K562 (cell line): Measurements from ENCODE around the gene SLFN14. TPM values are rescaled to one million over a fixed set of nuclear protein-coding genes. Genes with fewer than 3 reads are reported as not detected.

Experiments
- ATAC-seq: fragments of 200-7000 bp; cut with Tn5 transposase; 3 replicates; pipeline ENCODE4 v1.9.1; 2020; ENCODE audit warnings: moderate library complexity
- BruUV-seq: library from RNA; stranded (reverse); fragments of 400-500 nt; replicated peaks from 2 replicates; lab custom pipeline; 2021; lab: Mats Ljungman, UMichigan
- CTCF ChIA-PET: fragments of 300-600 bp; formaldehyde crosslinking; extraction: SDS; loops from one replicate; lab custom pipeline; 2021; ENCODE audit warnings: low intra/inter-chr PET ratio; lab: Yijun Ruan, JAX
- POLR2A ChIA-PET: fragments of 300-600, 350-650 bp; sonication (Branson Sonifier 250); formaldehyde crosslinking; extraction: SDS; loops from one replicate; lab custom pipeline; 2021; ENCODE audit warnings: antibody characterized with exemption, inconsistent platforms; lab: Yijun Ruan, JAX
- DNase-seq, 4 experiments: peaks; one replicate each; pipeline versions ENCODE4 v3.0.0 to v3.0.0-alpha.2; 2011 to 2018; ENCODE audit warnings: low spot score in 3 of 4, mixed read lengths in 3 of 4; ENCODE audit errors: extremely low read depth in 1 of 4
- FAIRE-seq: peaks from 2 replicates; lab custom pipeline; 2011; peaks lifted over from hg19 to GRCh38; lab: Jason Lieb, UNC
- H2AFZ ChIP-seq: 2 replicates; pipeline ENCODE4 v1.6.0; 2011; ENCODE audit warnings: low read depth, low read length, control low read depth, inconsistent platforms
- H3K27ac ChIP-seq: fragments of 200-600 bp; 3 replicates; pipeline ENCODE4 v1.8.0; 2011; ENCODE audit warnings: low read depth, mild to moderate bottlenecking, control low read depth, inconsistent platforms, low read length, moderate library complexity, mixed read lengths; ENCODE audit errors: extremely low read depth
- H3K27me3 ChIP-seq, 2 experiments: fragments of 300-600 bp in 1 of 2; 2 replicates in 1 of 2; 3 replicates in 1 of 2; pipeline versions ENCODE4 v1.6.0 to v1.8.0; 2011; ENCODE audit warnings: inconsistent platforms in 2 of 2, low read length in 2 of 2, mild to moderate bottlenecking in 1 of 2, mixed read lengths in 1 of 2, moderate library complexity in 1 of 2; ENCODE audit not compliant: control insufficient read depth in 2 of 2, insufficient read depth in 2 of 2
- H3K36me3 ChIP-seq: fragments of 300-600 bp; 3 replicates; pipeline ENCODE4 v1.8.0; 2011; ENCODE audit warnings: mild to moderate bottlenecking, low read length, inconsistent platforms; ENCODE audit not compliant: control insufficient read depth, insufficient read depth
- H3K4me1 ChIP-seq, 2 experiments: fragments of 200-600 bp in 1 of 2; replicated peaks in 1 of 2; 2 replicates in 1 of 2; 3 replicates in 1 of 2; pipeline versions ENCODE4 v1.5.1 to v1.8.0; 2011; ENCODE audit warnings: inconsistent platforms in 2 of 2, low read length in 2 of 2, mild to moderate bottlenecking in 1 of 2, mixed read lengths in 1 of 2, moderate library complexity in 1 of 2; ENCODE audit not compliant: control insufficient read depth in 2 of 2, insufficient read depth in 2 of 2
- H3K4me2 ChIP-seq: 2 replicates; pipeline ENCODE4 v1.6.1; 2011; ENCODE audit warnings: low read length, control low read depth, inconsistent platforms, mixed read lengths; ENCODE audit not compliant: insufficient read depth
- H3K4me3 ChIP-seq: fragments of 200-600 bp; sonication (generic), shearing (Covaris generic); 2 replicates; pipeline ENCODE4 v1.5.1; 2016; ENCODE audit warnings: control low read depth, inconsistent platforms
- H3K79me2 ChIP-seq: fragments of 200-600 bp; 3 replicates; pipeline ENCODE4 v1.8.0; 2011; ENCODE audit warnings: low read length, inconsistent platforms; ENCODE audit not compliant: control insufficient read depth, insufficient read depth
- H3K9ac ChIP-seq, 2 experiments: 2 replicates each; pipeline versions ENCODE4 v1.6.0 to v1.6.1; 2011; ENCODE audit warnings: low read depth in 2 of 2, low read length in 2 of 2, control low read depth in 1 of 2, inconsistent platforms in 1 of 2, mild to moderate bottlenecking in 1 of 2, mixed read lengths in 1 of 2; ENCODE audit not compliant: insufficient read depth in 1 of 2
- H3K9me1 ChIP-seq: one replicate; pipeline ENCODE4 v1.6.0; 2011; ENCODE audit warnings: inconsistent platforms, mild to moderate bottlenecking, low read length, moderate library complexity; ENCODE audit not compliant: control insufficient read depth, insufficient read depth
- H3K9me3 ChIP-seq: replicated peaks from 2 replicates; pipeline ENCODE4 v1.5.1; 2011; ENCODE audit warnings: low read depth, low read length, inconsistent platforms; ENCODE audit not compliant: control insufficient read depth, insufficient read depth
- H4K20me1 ChIP-seq: replicated peaks from 2 replicates; pipeline ENCODE4 v1.6.1; 2011; ENCODE audit warnings: low read length, inconsistent platforms, mixed read lengths; ENCODE audit not compliant: control insufficient read depth, insufficient read depth
- ARNT ChIP-seq, 2 experiments: fragments of 450-650 bp; IDR thresholded peaks; 2 replicates each; pipeline ENCODE4 v1.6.1; 2016; ENCODE audit warnings: mild to moderate bottlenecking in 1 of 2
- CBX2 ChIP-seq: fragments of 200-600 bp; sonication (generic); IDR thresholded peaks from one replicate; pipeline ENCODE4 v1.6.1; 2012; ENCODE audit warnings: mild to moderate bottlenecking, low read length, inconsistent platforms; ENCODE audit not compliant: insufficient read depth, poor library complexity, severe bottlenecking
- ELF1 ChIP-seq: fragments of 200-800 bp; sonication (Bioruptor generic); IDR thresholded peaks from 2 replicates; pipeline ENCODE4 v1.6.1; 2016; ENCODE audit warnings: missing genetic modification characterization, missing compliant biosample characterization
- FOXK1 ChIP-seq: sonication (generic); formaldehyde crosslinking; IDR thresholded peaks from 2 replicates; pipeline ENCODE4 v1.8.0; 2022; ENCODE audit warnings: missing genetic modification reagents, mild to moderate bottlenecking, borderline replicate concordance
- GABPA ChIP-seq: fragments of 200-800 bp; sonication (Bioruptor generic); conservative IDR thresholded peaks from 2 replicates; pipeline ENCODE4 v1.6.1; 2016; ENCODE audit warnings: low read depth, missing genetic modification characterization, missing compliant biosample characterization
- HDAC1 ChIP-seq, 2 experiments: fragments of 450-650 bp; IDR thresholded peaks; 2 replicates each; pipeline ENCODE4 v1.6.1; 2016 to 2017; ENCODE audit warnings: inconsistent platforms in 1 of 2, mild to moderate bottlenecking in 1 of 2, moderate library complexity in 1 of 2
- HMG20B ChIP-seq: fragments of 250-450 bp; sonication (Bioruptor Pico); IDR thresholded peaks from 2 replicates; pipeline ENCODE4 v1.5.0; 2021; ENCODE audit warnings: mild to moderate bottlenecking
- KLF10 ChIP-seq: fragments of 250-450 bp; sonication (Bioruptor Pico); IDR thresholded peaks from 2 replicates; pipeline ENCODE4 v1.6.1; 2021; ENCODE audit warnings: matching md5 sums
- NFATC3 ChIP-seq: fragments of 450-650 bp; IDR thresholded peaks from 2 replicates; pipeline ENCODE4 v1.6.1; 2017; ENCODE audit warnings: mild to moderate bottlenecking
- NFIX ChIP-seq: fragments of 250-450 bp; sonication (Bioruptor Pico); IDR thresholded peaks from 2 replicates; pipeline ENCODE4 v1.4.0; 2020; ENCODE audit warnings: low read depth, mild to moderate bottlenecking, moderate library complexity
- RAD51 ChIP-seq: fragments of 450-650 bp; IDR thresholded peaks from 2 replicates; pipeline ENCODE4 v1.7.1; 2016; ENCODE audit warnings: low read depth, mild to moderate bottlenecking, borderline replicate concordance
- RFX7 ChIP-seq: fragments of 250-450 bp; sonication (Bioruptor Pico); IDR thresholded peaks from 2 replicates; pipeline ENCODE4 v1.5.1; 2021; ENCODE audit warnings: mild to moderate bottlenecking
- TAL1 ChIP-seq: fragments of 450-650 bp; IDR thresholded peaks from 2 replicates; pipeline ENCODE4 v1.6.1; 2016; ENCODE audit warnings: mild to moderate bottlenecking
- ZNF165 ChIP-seq: fragments of 250-450 bp; sonication (Bioruptor Pico); IDR thresholded peaks from 2 replicates; pipeline ENCODE4 v1.4.0; 2020; ENCODE audit warnings: borderline replicate concordance
- ZNF324 ChIP-seq: fragments of 250-450 bp; sonication (Bioruptor Pico); IDR thresholded peaks from 2 replicates; pipeline ENCODE4 v1.4.0; 2020; ENCODE audit warnings: mild to moderate bottlenecking
- ZNF354B ChIP-seq: fragments of 250-450 bp; sonication (Bioruptor Pico); IDR thresholded peaks from 2 replicates; pipeline ENCODE4 v1.4.0; 2020
- WGBS: fragments of 100-300 bp; shearing (Covaris generic); methylation state at CpG from one replicate; pipeline ENCODE4 v1.1.6; 2016; ENCODE audit warnings: low coverage, mixed read lengths; ENCODE audit not compliant: insufficient coverage; ENCODE audit errors: missing lambda C conversion rate; 5-methylcytosine and 5-hydroxymethylcytosine counted together
- in situ Hi-C: fragments of 300-500 bp; cut with MboI; formaldehyde crosslinking; loops from 4 replicates; pipeline ENCODE4 v1.15.0; 2018; ENCODE audit warnings: inconsistent platforms, mixed read lengths
- intact Hi-C: fragments of 100-400 bp; cut with micrococcal nuclease; formaldehyde crosslinking; loops from 2 replicates; pipeline ENCODE4 v1.14.2; 2022
- polyA plus RNA-seq, 8 experiments: library from polyadenylated mRNA; depleted of rRNA in 4 of 8; stranded (reverse) in 5 of 8; unstranded in 3 of 8; fragments of >200 nt; fragmentation: Nextera tagmentation in 2 of 8; fragmentation: Illumina TruSeq in 1 of 8; extraction: Ambion mirVana in 2 of 8; extraction: Trizol in 1 of 8; gene quantifications; 2 replicates each; pipeline versions ENCODE4 v1.2.1 to v1.2.3, GENCODE V29; 2011 to 2014; ENCODE audit warnings: inconsistent platforms in 1 of 8, missing spikeins in 1 of 8
- total RNA-seq, 7 experiments: library from RNA; depleted of rRNA in 6 of 7; stranded (reverse); fragments of >200 nt in 6 of 7; fragmentation: Illumina TruSeq in 2 of 7; extraction: Trizol in 2 of 7; gene quantifications; 2 replicates each; pipeline versions ENCODE4 v1.2.1 to v1.2.3, GENCODE V29; 2011 to 2021; ENCODE audit warnings: low replicate concordance in 1 of 7
- TF ChIP-seq, protein P1 (sequence below): sonication (generic); IDR thresholded peaks from 2 replicates; pipeline ENCODE4 v1.6.1; 2016
- TF ChIP-seq, protein P2 (sequence below), 2 experiments: IDR thresholded peaks in 1 of 2; conservative IDR thresholded peaks in 1 of 2; 2 replicates each; pipeline ENCODE4 v1.6.1; 2016; ENCODE audit warnings: low read depth in 2 of 2, mild to moderate bottlenecking in 1 of 2, missing compliant biosample characterization in 1 of 2, missing genetic modification characterization in 1 of 2, moderate library complexity in 1 of 2

Gene SLFN14
- total and polyA plus RNA-seq, 9 of the 15 experiments (the other 6 are each of a cell fraction or from before 2014, with no cell fraction given), result 1.3 to 4.3 (median 3.1) TPM

DNA sequence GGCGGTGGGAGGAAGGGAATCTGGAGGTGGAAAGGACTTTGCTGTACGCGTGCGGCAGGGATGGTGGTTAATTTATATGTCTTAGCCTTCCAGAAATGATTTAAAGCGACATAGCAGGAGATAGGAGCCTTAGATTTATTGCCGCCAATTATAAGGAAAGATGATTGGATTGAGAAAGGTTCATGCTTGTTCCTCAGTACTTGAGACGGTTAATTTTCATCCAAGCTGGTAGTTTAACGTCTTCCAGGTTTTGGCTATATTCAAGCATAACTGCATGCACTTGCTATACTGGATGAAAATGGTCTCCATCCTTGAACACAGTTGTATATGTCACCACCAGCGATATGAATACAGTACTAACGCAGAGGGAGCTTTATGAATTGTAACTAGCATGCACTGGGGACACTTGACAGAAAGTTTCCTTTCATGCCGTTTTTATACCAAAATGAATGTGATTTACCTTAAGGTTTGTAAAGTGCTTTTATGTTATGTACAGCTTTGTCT lies 18.4 kb upstream of the SLFN14 start:
- Histone ChIP-seq H3K9me1 (no peaks in the 10 kb centered on the region), H3K27me3 (no peaks in the 10 kb centered on the region), H2AFZ (peak overlapping the region; percentile 81), H3K9ac (peak overlapping the region; percentile 97 to 99), H3K27ac (peak overlapping the region; percentile 95), H4K20me1 (no peaks in the 10 kb centered on the region), H3K4me1 (peaks cover 3 to 22% of the 10 kb centered on the region in 2 experiments; a peak in 3 of 5 replicates), H3K36me3 (peaks cover 30% of the 10 kb centered on the region), H3K79me2 (peaks cover 36% of the 10 kb centered on the region), H3K9me3 (no peaks in the 10 kb centered on the region), H3K4me3 (peak overlapping the region; percentile 77), H3K4me2 (peak overlapping the region; percentile 97)
- DNase-seq, result no peak
- 1% methylated on average over 11 of the region's 11 CpGs for WGBS
- peak; percentile 15 for FAIRE-seq
- TSS peak; percentile 80 for BruUV-seq
- ATAC-seq, result 0 out of 3 replicates have a peak, but pooled peaks have one; percentile 4
- CTCF ChIA-PET, result no interaction called here
- in situ Hi-C loops, result no loop called here
- intact Hi-C loops, result loop anchor here (1.0 kb wide), 2 partner anchors 8 to 9 kb away; partner anchors contain the start of gene AP2B1
- POLR2A ChIA-PET, result interaction anchor here (0.7 to 7.9 kb wide), 18 partner anchors 10 to 245 kb away, joined by 3 to 132 read pairs (median 4); partner anchors contain the start of genes AP2B1, SLFN12L and SLFN14
- TF ChIP-seq HDAC1 (IDR thresholded peaks at IDR 0.05), result no peak
- no peak for TF ChIP-seq KLF10 (CRISPR knock-in tag)
- no peak for TF ChIP-seq ELF1 (tag)
- TF ChIP-seq HMG20B (CRISPR knock-in tag), result no peak
- TF ChIP-seq ZNF354B (CRISPR knock-in tag), result no peak
- no peak for TF ChIP-seq TAL1
- TF ChIP-seq NFATC3, result 0 out of 2 replicates have a peak, but pooled peaks have one; percentile 10
- TF ChIP-seq, protein P1, sequence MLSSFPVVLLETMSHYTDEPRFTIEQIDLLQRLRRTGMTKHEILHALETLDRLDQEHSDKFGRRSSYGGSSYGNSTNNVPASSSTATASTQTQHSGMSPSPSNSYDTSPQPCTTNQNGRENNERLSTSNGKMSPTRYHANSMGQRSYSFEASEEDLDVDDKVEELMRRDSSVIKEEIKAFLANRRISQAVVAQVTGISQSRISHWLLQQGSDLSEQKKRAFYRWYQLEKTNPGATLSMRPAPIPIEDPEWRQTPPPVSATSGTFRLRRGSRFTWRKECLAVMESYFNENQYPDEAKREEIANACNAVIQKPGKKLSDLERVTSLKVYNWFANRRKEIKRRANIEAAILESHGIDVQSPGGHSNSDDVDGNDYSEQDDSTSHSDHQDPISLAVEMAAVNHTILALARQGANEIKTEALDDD, result 0 out of 2 replicates have a peak, but pooled peaks have one; percentile 3
- TF ChIP-seq, protein P2, sequence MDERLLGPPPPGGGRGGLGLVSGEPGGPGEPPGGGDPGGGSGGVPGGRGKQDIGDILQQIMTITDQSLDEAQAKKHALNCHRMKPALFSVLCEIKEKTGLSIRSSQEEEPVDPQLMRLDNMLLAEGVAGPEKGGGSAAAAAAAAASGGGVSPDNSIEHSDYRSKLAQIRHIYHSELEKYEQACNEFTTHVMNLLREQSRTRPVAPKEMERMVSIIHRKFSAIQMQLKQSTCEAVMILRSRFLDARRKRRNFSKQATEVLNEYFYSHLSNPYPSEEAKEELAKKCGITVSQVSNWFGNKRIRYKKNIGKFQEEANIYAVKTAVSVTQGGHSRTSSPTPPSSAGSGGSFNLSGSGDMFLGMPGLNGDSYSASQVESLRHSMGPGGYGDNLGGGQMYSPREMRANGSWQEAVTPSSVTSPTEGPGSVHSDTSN (CRISPR knock-in tag; IDR thresholded peaks at IDR 0.05; ENCODE audit: low read depth), result no peak
- TF ChIP-seq, protein P2 (tag; conservative IDR thresholded peaks at IDR 0.05; ENCODE audit: low read depth), result peak; percentile 57
- no peak for TF ChIP-seq GABPA (tag)
- TF ChIP-seq FOXK1 (CRISPR knock-in tag), result no peak
- no peak for TF ChIP-seq ZNF165 (CRISPR knock-in tag)
- no peak for TF ChIP-seq NFIX (CRISPR knock-in tag)
- TF ChIP-seq RAD51, result no peak
- 0 out of 4 replicates have a peak, but pooled peaks of 1 of the 2 experiments have one; percentile 15 for TF ChIP-seq ARNT (IDR thresholded peaks at IDR 0.05)
- no peak for TF ChIP-seq ZNF324 (CRISPR knock-in tag)
- TF ChIP-seq CBX2, result no peak
- no peak for TF ChIP-seq RFX7
